Kidney (tissue), 14 donors: Measurements from ENCODE around the gene CEMIP2. TPM values are rescaled to one million over a fixed set of nuclear protein-coding genes. Genes with fewer than 3 reads are reported as not detected.

ENCODE experiments used
- DNase-seq, 5 donors: peaks; one replicate each; pipeline ENCODE4 v3.0.0-alpha.2; 2013 to 2020
- FAIRE-seq: peaks from 2 replicates; lab custom pipeline; 2012; peaks lifted over from hg19 to GRCh38; lab: Jason Lieb, UNC
- H3K27ac ChIP-seq, 2 donors: one replicate each; pipeline ENCODE4 v1.7.0; 2013; ENCODE audit warnings: low read depth in 2 of 2, low read length in 2 of 2, inconsistent platforms in 1 of 2
- H3K27me3 ChIP-seq: one replicate; pipeline ENCODE4 v1.7.1; 2013; ENCODE audit warnings: low read length, inconsistent platforms; ENCODE audit not compliant: control insufficient read depth, insufficient read depth
- H3K36me3 ChIP-seq, 3 donors: one replicate each; pipeline versions ENCODE4 v1.7.0 to v1.7.1; 2013; ENCODE audit warnings: low read length in 3 of 3, control low read depth in 1 of 3, inconsistent platforms in 1 of 3; ENCODE audit not compliant: insufficient read depth in 3 of 3, control insufficient read depth in 2 of 3
- H3K4me1 ChIP-seq, 3 donors: one replicate each; pipeline versions ENCODE4 v1.7.0 to v1.7.1; 2013; ENCODE audit warnings: low read length in 3 of 3, inconsistent platforms in 1 of 3, low read depth in 1 of 3; ENCODE audit not compliant: control insufficient read depth in 2 of 3, insufficient read depth in 2 of 3
- H3K4me3 ChIP-seq, 3 donors: one replicate each; pipeline versions ENCODE4 v1.7.0 to v1.8.1; 2013; ENCODE audit warnings: low read length in 3 of 3, control low read depth in 1 of 3, inconsistent platforms in 1 of 3
- H3K9ac ChIP-seq, 3 donors: one replicate each; pipeline versions ENCODE4 v1.7.0 to v1.7.1; 2013; ENCODE audit warnings: low read length in 3 of 3, control low read depth in 1 of 3, inconsistent platforms in 1 of 3
- H3K9me3 ChIP-seq, 3 donors: one replicate each; pipeline versions ENCODE4 v1.7.0 to v1.7.1; 2013; ENCODE audit warnings: low read length in 3 of 3, control low read depth in 1 of 3, inconsistent platforms in 1 of 3; ENCODE audit not compliant: control insufficient read depth in 2 of 3, insufficient read depth in 1 of 3
- intact Hi-C: fragments of 100-400 bp; cut with DNase I; formaldehyde crosslinking; loops from one replicate; pipeline ENCODE4 v1.11.1; 2022
- polyA plus RNA-seq: library from polyadenylated mRNA; stranded (reverse); fragments of 350-450 nt; fragmentation: Illumina TruSeq; extraction: RNeasy Lipid Tissue Mini Kit (QIAGEN cat#74804); gene quantifications from one replicate; pipeline ENCODE4 v1.2.3, GENCODE V29; 2014; ENCODE audit warnings: low read depth, low replicate concordance; ENCODE audit not compliant: insufficient read depth
- total RNA-seq: library from RNA; stranded (reverse); fragmentation: NEBNext Ultra II Directional; extraction: Animal tissue kit (Norgen Biotek cat#: 25700); gene quantifications from one replicate; pipeline ENCODE4 v1.2.1, GENCODE V29; 2021
- TF ChIP-seq, protein P1 (sequence below): IDR thresholded peaks from 3 replicates; pipeline ENCODE4 v1.5.1; 2012; ENCODE audit warnings: mild to moderate bottlenecking, moderate library complexity, borderline replicate concordance; ENCODE audit not compliant: insufficient read depth; ENCODE audit errors: extremely low read depth
- donor health status: control.
- donor health status: control.
- donor health status: control.
- donor health status: control.
- donor health status: control.
- donor health status: DM: yes; HTN: yes; CAD: no.
- donor health status: Normal renal cell carcinoma (clear cell type).

CEMIP2 gene
- total and polyA plus RNA-seq, 2 donors from 2014 or later = 13.9 to 70.7 TPM

DNA sequence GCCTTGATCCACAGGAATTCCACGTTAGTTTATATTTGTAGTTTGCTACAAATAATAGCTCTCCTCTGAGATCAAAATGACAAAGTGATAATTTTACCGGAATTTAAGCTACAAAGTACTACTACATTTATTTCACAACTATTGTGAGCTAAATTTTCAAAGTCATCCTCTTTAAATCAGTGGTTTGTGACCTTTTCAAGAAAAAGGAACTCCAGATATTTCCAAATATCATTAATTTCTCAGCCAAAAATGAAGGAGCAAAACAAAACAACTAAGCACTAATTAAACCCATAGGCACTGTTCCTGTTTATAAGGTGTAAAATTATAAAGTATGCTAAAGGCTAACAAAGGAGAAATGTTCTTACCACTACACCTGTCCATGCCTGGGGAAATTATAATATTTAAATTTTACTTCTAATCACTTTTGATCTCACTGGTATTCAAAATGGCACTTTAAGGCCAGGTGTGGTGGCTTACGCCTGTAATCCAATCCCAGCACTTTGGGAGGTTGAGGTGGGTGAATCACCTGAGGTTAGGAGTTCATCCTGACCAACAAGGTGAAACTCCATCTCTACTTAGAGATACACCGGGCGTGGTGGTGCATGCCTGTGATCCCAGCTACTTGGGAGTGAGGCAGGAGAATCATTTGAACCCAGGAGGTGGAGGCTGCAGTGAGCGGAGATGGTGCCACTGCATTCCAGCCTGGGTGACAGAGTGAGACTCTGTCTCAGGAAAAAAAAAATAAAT, 77.5 kb downstream of the CEMIP2 start:
- intact Hi-C loops = no loop called here
- H3K36me3 ChIP-seq = peaks cover 0 to 9% (median 5%) of the 10 kb centered on the region in 3 donors
- TF ChIP-seq, protein P1, sequence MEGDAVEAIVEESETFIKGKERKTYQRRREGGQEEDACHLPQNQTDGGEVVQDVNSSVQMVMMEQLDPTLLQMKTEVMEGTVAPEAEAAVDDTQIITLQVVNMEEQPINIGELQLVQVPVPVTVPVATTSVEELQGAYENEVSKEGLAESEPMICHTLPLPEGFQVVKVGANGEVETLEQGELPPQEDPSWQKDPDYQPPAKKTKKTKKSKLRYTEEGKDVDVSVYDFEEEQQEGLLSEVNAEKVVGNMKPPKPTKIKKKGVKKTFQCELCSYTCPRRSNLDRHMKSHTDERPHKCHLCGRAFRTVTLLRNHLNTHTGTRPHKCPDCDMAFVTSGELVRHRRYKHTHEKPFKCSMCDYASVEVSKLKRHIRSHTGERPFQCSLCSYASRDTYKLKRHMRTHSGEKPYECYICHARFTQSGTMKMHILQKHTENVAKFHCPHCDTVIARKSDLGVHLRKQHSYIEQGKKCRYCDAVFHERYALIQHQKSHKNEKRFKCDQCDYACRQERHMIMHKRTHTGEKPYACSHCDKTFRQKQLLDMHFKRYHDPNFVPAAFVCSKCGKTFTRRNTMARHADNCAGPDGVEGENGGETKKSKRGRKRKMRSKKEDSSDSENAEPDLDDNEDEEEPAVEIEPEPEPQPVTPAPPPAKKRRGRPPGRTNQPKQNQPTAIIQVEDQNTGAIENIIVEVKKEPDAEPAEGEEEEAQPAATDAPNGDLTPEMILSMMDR = no peak
- FAIRE-seq (no peak), DNase-seq (no peak)
- H3K27me3 ChIP-seq = no peaks in the 10 kb centered on the region
- no peak overlapping the region for H3K9ac ChIP-seq
- H3K27ac ChIP-seq = no peak overlapping the region
- no peaks in the 10 kb centered on the region for H3K4me1 ChIP-seq
- no peaks in the 10 kb centered on the region for H3K9me3 ChIP-seq
- H3K4me3 ChIP-seq = no peak overlapping the region

DNA sequence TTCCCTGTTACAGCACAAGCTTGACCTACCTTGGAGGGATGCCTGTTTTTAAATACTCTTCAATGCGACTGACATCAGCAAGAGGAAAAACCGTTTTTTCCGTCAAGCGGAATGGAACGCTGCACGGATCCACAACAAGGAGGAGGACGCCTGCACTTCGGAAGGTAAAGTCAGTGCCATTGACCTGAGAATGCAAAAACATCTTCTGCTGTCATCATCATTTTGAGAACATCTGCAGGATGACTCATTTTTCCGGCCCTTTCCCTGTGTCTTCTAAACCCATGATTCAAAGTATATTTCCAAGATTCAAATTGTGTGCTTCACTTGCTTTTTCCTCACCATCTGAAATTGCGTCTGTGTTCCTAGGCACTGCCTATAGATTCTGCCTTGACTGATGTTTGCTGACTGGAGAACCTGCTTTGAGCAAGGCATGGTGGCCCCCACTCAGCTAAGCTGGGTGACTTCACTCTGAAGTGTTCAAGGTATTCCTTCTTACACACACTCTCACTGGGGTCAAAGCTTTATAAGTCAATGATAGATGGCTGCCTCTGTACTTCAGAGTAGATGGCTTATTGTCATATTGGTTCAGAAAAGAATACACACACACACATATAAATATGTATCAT, 78.1 kb downstream of the CEMIP2 start:
- FAIRE-seq = no peak
- Histone ChIP-seq H3K36me3 (peaks cover 0 to 9% (median 5%) of the 10 kb centered on the region in 3 donors), H3K4me1 (no peaks in the 10 kb centered on the region), H3K9me3 (no peaks in the 10 kb centered on the region), H3K27me3 (no peaks in the 10 kb centered on the region), H3K27ac (no peak overlapping the region), H3K4me3 (no peak overlapping the region), H3K9ac (no peak overlapping the region)
- TF ChIP-seq, protein P1 = no peak
- intact Hi-C loops = no loop called here
- DNase-seq = no peak

DNA sequence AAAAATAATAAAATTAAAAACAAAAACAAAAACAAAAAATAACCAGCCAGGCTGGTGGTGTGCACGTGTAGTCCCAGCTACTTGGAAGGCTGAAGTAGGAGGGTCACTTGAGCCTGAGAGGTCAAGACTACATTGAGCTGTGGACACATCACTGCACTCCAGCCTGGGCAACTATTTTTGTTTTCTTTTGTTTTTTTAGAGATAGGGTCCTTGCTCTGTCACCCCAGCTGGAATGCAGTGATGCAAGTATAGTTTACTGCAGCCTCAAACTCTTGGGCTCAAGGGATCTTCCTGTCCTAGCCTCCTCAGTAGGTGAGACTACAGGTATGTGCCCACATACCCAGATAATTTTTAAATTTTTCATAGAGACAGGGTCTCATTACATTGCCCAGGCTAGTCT, 80.6 kb downstream of the CEMIP2 start:
- intact Hi-C loops = no loop called here
- no peaks in the 10 kb centered on the region for H3K9me3 ChIP-seq
- FAIRE-seq (no peak), DNase-seq (no peak)
- no peak overlapping the region for H3K27ac ChIP-seq
- peaks cover 0 to 3% (median 0%) of the 10 kb centered on the region in 3 donors for H3K4me1 ChIP-seq
- H3K36me3 ChIP-seq = peaks cover 0 to 7% (median 5%) of the 10 kb centered on the region in 3 donors
- TF ChIP-seq, protein P1 = no peak
- no peak overlapping the region for H3K4me3 ChIP-seq
- no peaks in the 10 kb centered on the region for H3K27me3 ChIP-seq
- no peak overlapping the region for H3K9ac ChIP-seq
